Smooth muscle cell (in vitro differentiated cells): Measurements from ENCODE around the gene USP49. TPM values are rescaled to one million over a fixed set of nuclear protein-coding genes. Genes with fewer than 3 reads are reported as not detected.
A peak's percentile ranks its signal among the peaks of the same experiment; 100 is the strongest.

Experiments
- DNase-seq: peaks from one replicate; lab custom pipeline; 2025; ENCODE audit not compliant: unreplicated experiment; lab: John Stamatoyannopoulos, UW
- H2AFZ ChIP-seq: fragments of 200-600 bp; sonication (generic); 2 replicates; pipeline ENCODE4 v1.6.0; 2016; ENCODE audit warnings: antibody characterized with exemption, low read depth, mild to moderate bottlenecking
- H3F3A ChIP-seq: fragments of 200-600 bp; sonication (generic); 2 replicates; pipeline ENCODE4 v1.6.0; 2017; ENCODE audit warnings: antibody characterized with exemption, low read depth
- H3K27ac ChIP-seq: fragments of 200-600 bp; sonication (generic); 2 replicates; pipeline ENCODE4 v1.5.1; 2016; ENCODE audit warnings: low read depth, mild to moderate bottlenecking
- H3K27me3 ChIP-seq: fragments of 200-600 bp; sonication (generic); 2 replicates; pipeline ENCODE4 v1.6.1; 2016; ENCODE audit warnings: low read depth, mild to moderate bottlenecking
- H3K36me3 ChIP-seq: fragments of 200-600 bp; sonication (generic); 2 replicates; pipeline ENCODE4 v1.5.1; 2016; ENCODE audit warnings: low read depth
- H3K4me1 ChIP-seq: fragments of 200-600 bp; sonication (generic); 2 replicates; pipeline ENCODE4 v1.5.1; 2016; ENCODE audit warnings: low read depth
- H3K4me2 ChIP-seq: fragments of 200-600 bp; sonication (generic); 2 replicates; pipeline ENCODE4 v1.6.0; 2016; ENCODE audit warnings: mild to moderate bottlenecking
- H3K4me3 ChIP-seq: fragments of 200-600 bp; sonication (generic); 2 replicates; pipeline ENCODE4 v1.5.1; 2016; ENCODE audit warnings: mild to moderate bottlenecking
- H3K79me2 ChIP-seq: fragments of 200-600 bp; sonication (generic); 2 replicates; pipeline ENCODE4 v1.6.0; 2016; ENCODE audit warnings: low read depth, mild to moderate bottlenecking
- H3K9ac ChIP-seq: fragments of 200-600 bp; sonication (generic); 2 replicates; pipeline ENCODE4 v1.6.0; 2016; ENCODE audit warnings: low read depth
- H3K9me3 ChIP-seq: fragments of 200-600 bp; sonication (generic); replicated peaks from 2 replicates; pipeline ENCODE4 v1.5.1; 2016; ENCODE audit warnings: low read depth
- H4K20me1 ChIP-seq: fragments of 200-600 bp; sonication (generic); 2 replicates; pipeline ENCODE4 v1.6.0; 2016; ENCODE audit warnings: low read depth
- WGBS: methylation state at CpG from one replicate; pipeline ENCODE4 v1.1.7; 2016; ENCODE audit warnings: low lambda C conversion rate; 5-methylcytosine and 5-hydroxymethylcytosine counted together
- polyA plus RNA-seq: library from polyadenylated mRNA; unstranded; fragments of >200 nt; fragmentation: Nextera tagmentation; extraction: Ambion mirVana; gene quantifications from 2 replicates; pipeline ENCODE4 v1.2.1, GENCODE V29; 2016
- total RNA-seq: library from RNA; depleted of rRNA; stranded (reverse); fragments of >200 nt; gene quantifications from 2 replicates; pipeline ENCODE4 v1.2.3, GENCODE V29; 2014
- TF ChIP-seq, protein P1 (sequence below): fragments of 200-600 bp; sonication (generic); IDR thresholded peaks from 2 replicates; pipeline ENCODE4 v1.5.1; 2017; ENCODE audit warnings: borderline replicate concordance, mild to moderate bottlenecking, antibody characterized with exemption; ENCODE audit not compliant: insufficient read depth, poor library complexity, severe bottlenecking

The USP49 gene
- total and polyA plus RNA-seq, 2 experiments from 2014 or later = 1.9 to 5.2 TPM

DNA sequence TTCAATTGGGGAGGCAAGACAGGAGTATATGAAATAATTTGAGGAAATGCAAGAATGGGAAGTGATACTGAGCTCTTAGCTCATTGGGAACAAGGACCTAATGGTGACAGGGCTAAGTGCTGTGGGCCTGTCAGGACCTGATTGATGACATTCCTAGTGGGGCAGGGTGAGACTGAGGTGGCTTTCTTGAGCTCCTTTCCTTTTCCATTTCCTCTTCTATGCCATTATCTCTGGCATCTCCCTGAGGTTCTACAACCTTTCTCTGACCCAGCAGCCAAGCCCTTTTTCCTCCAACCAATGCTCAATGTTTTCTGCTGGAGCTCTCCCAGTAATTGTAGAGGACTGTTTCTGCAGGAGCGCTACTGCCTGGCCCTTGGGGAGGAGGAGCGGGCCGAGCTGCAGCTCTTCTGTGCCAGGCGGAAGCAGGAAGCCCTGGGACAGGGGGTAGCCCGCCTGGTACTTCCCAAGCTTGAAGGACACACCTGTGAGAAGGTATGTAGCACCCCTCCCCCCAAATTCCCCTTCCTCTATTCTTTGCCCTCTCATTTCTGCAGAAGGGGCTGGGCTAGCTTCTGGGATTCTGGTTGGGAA, 110.5 kb downstream of the USP49 start:
- WGBS = 66% methylated on average over 5 of the region's 5 CpGs
- Histone ChIP-seq H3K36me3 (peaks cover 3% of the 10 kb centered on the region), H2AFZ (no peak overlapping the region), H3K9me3 (no peaks in the 10 kb centered on the region), H3K4me2 (no peak overlapping the region), H3K4me1 (peaks cover 15% of the 10 kb centered on the region), H3K4me3 (no peak overlapping the region), H3K27me3 (no peaks in the 10 kb centered on the region), H3F3A (peaks cover 11% of the 10 kb centered on the region), H3K9ac (no peak overlapping the region), H4K20me1 (no peaks in the 10 kb centered on the region), H3K79me2 (peaks cover 13% of the 10 kb centered on the region), H3K27ac (no peak overlapping the region)
- no peak for DNase-seq
- TF ChIP-seq, protein P1, sequence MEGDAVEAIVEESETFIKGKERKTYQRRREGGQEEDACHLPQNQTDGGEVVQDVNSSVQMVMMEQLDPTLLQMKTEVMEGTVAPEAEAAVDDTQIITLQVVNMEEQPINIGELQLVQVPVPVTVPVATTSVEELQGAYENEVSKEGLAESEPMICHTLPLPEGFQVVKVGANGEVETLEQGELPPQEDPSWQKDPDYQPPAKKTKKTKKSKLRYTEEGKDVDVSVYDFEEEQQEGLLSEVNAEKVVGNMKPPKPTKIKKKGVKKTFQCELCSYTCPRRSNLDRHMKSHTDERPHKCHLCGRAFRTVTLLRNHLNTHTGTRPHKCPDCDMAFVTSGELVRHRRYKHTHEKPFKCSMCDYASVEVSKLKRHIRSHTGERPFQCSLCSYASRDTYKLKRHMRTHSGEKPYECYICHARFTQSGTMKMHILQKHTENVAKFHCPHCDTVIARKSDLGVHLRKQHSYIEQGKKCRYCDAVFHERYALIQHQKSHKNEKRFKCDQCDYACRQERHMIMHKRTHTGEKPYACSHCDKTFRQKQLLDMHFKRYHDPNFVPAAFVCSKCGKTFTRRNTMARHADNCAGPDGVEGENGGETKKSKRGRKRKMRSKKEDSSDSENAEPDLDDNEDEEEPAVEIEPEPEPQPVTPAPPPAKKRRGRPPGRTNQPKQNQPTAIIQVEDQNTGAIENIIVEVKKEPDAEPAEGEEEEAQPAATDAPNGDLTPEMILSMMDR = no peak

DNA sequence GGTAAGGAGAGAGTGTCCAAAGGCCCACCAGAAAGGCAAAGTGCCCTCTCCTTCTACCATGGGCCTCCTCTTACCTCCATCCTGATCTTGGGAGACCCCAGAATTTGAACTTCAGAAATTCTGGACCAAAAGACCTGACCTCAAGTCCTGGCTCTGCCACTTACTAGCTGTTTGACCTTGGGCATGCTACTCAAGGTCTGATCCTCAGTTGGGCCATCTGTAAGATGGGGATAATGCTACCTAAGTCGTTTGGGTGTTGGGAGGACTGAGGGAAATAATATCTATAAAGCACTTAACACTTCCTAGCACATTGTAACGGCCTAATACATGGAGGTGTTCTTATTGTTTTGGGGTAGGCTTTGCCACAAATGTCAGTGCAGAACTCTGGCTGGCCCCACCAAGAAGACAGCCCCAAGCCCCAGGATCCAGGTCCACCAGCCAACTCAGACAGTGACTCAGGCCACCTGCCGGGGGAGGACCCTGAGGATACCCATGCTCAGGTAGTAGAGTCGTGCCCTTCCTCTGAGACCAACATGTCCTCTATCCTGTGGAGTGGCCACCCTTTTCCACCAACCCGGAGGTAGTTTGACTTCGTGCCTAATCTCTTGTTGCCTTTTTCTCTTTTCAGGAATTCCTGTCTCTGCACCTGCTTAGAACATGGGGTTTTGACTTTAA, 111.9 kb downstream of the USP49 start:
- Histone ChIP-seq H4K20me1 (no peaks in the 10 kb centered on the region), H3K36me3 (no peaks in the 10 kb centered on the region), H3K4me2 (no peak overlapping the region), H3K4me3 (no peak overlapping the region), H3F3A (no peaks in the 10 kb centered on the region), H3K9me3 (no peaks in the 10 kb centered on the region), H3K79me2 (peaks cover 6% of the 10 kb centered on the region), H3K9ac (no peak overlapping the region), H3K27me3 (no peaks in the 10 kb centered on the region), H3K27ac (no peak overlapping the region), H2AFZ (no peak overlapping the region), H3K4me1 (peaks cover 21% of the 10 kb centered on the region)
- TF ChIP-seq, protein P1 = no peak
- no peak for DNase-seq
- 75% methylated on average over 6 of the region's 6 CpGs for WGBS

DNA sequence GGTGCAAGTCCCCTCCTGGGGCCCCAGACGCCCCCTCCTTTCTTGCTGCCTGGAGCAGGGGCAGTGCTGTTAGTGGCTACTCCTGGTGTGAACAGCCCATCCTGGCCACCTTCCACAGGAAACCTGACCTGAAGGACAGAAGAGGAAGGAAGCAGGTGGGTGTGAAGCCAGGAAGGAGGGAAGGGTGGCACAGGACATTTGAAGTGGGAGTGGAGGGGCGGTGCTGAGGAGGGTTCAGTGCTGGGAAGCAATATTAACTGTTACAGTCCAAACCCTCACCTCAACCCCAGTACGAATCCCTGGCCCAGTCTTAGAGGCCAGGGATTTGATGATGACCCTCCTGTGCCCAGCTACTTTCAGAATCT, 113.8 kb downstream of the USP49 start:
- H2AFZ ChIP-seq = peak overlapping the region; percentile 45
- H3K4me3 ChIP-seq = peak overlapping the region; percentile 55
- WGBS = 61% methylated on average over 3 of the region's 3 CpGs
- DNase-seq = no peak
- no peaks in the 10 kb centered on the region for H3F3A ChIP-seq
- H3K27ac ChIP-seq = no peak overlapping the region
- H3K36me3 ChIP-seq = no peaks in the 10 kb centered on the region
- no peaks in the 10 kb centered on the region for H3K27me3 ChIP-seq
- H3K4me2 ChIP-seq = peak overlapping the region; percentile 88
- H3K79me2 ChIP-seq = no peaks in the 10 kb centered on the region
- TF ChIP-seq, protein P1 = no peak
- no peaks in the 10 kb centered on the region for H3K9me3 ChIP-seq
- H4K20me1 ChIP-seq = no peaks in the 10 kb centered on the region
- no peak overlapping the region for H3K9ac ChIP-seq
- peaks cover 21% of the 10 kb centered on the region for H3K4me1 ChIP-seq
